Skeletal muscle cell (primary cell): Measurements from ENCODE around the gene DTYMK.

Source experiments
- DNase-seq: peaks from one replicate; pipeline ENCODE4 v3.0.0-alpha.2; 2010; ENCODE audit warnings: low read depth
- H3K4me3 ChIP-seq: 2 replicates; pipeline ENCODE4 v1.5.1; 2011; ENCODE audit warnings: low read depth, mild to moderate bottlenecking, control low read depth, low read length, moderate library complexity

The DTYMK gene

GRCh38 chr2:241633561-241633960 is 53.1 kb downstream of the DTYMK start:
- no peak for DNase-seq
- H3K4me3 ChIP-seq, result no peak overlapping the region

- no peak for DNase-seq
- H3K4me3 ChIP-seq, result no peak overlapping the region
These were observed 53.9 kb downstream of the DTYMK start for GRCh38 chr2:241632478-241633325.

- H3K4me3 ChIP-seq, result no peak overlapping the region
- peak; percentile 16 for DNase-seq
These were observed 56.7 kb downstream of the DTYMK start for GRCh38 chr2:241629762-241630435.

- H3K4me3 ChIP-seq, result no peak overlapping the region
- DNase-seq, result no peak
These were observed 58.9 kb downstream of the DTYMK start for GRCh38 chr2:241627675-241628074.
